GM18498 (cell line): Measurements from ENCODE around the gene STK40.

ENCODE experiments used
- ATAC-seq: cut with Tn5 transposase; IDR thresholded peaks from one replicate; pipeline ENCODE4 v1.9.1; 2021; ENCODE audit warnings: mild to moderate bottlenecking, moderate library complexity; ENCODE audit not compliant: unreplicated experiment

The STK40 gene

GRCh38 chr1:36398370-36398977 lies 12.8 kb upstream of the STK40 start:
- ATAC-seq = no peak

- ATAC-seq = peak; percentile 83
Measured at GRCh38 chr1:36397378-36398230, 11.9 kb upstream of the STK40 start, which contains the start of gene LSM10. LSM10 (minus strand) TSS chr1:36397908; CDS start chr1:36394129, 3,779 bp downstream.

- ATAC-seq = peak; percentile 34
Measured at GRCh38 chr1:36397083-36397377, 11.3 kb upstream of the STK40 start.

GRCh38 chr1:36396359-36396758 lies 10.6 kb upstream of the STK40 start:
- ATAC-seq = no peak

DNA sequence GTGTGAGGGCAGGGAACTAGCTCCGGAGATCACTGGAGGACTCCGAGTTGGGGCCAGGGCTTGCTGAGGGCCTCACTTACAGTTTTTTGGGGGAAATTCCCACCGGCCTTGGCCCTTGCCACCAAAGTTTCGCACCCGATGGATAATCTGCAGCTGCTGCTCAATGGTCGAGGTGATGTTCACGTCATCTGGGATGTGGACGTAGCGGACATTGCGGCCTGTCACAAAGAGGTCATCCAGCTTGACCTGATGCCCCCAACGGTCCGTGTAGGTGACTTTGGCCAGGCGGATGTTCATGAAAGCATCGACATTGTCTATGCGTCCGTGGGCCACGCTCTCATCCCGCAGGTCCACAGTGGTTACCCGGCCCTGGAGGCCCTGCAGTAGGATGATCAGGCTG lies 8.0 kb upstream of the STK40 start:
- no peak for ATAC-seq

GRCh38 chr1:36392836-36393235 lies 7.1 kb upstream of the STK40 start:
- ATAC-seq = no peak

DNA sequence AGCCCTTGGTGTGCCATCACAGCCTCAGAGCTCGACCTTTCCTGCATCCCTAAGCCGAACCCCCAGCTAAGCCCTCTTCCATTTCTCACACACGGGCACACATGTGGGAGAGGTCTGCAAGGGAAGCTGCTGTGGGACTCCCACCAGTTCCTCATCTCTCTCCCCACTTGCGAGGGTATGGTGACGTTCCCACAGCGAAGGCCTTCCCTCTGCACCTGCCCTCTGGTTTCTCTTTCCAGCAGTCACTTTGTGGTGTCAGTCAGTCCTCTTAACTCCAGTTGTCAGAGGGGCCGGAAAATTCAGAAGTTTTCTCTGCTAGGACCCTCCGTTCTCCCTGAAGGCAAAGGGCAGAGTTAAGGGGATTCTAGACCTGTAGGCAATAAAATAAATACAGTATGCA lies 5.5 kb upstream of the STK40 start:
- no peak for ATAC-seq

DNA sequence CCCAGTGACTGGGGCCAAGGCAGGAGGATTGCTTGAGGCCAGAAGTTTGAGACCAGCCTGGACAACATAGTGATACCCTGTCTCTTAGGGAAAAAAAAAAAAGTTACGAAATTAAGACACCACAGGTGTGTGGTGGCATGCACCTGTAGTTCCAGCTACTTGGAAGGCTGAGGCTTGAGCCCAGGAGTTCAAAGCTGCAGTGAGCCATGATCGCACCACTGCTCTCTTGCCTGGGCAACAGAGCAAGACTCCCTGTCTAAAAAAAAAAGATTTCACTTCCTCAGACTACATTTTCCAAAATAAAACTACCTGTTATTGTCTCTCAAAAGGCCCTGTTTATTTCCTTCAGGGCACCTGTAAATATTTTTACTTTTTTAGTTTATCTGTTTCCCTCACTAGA lies 4.7 kb upstream of the STK40 start:
- no peak for ATAC-seq

DNA sequence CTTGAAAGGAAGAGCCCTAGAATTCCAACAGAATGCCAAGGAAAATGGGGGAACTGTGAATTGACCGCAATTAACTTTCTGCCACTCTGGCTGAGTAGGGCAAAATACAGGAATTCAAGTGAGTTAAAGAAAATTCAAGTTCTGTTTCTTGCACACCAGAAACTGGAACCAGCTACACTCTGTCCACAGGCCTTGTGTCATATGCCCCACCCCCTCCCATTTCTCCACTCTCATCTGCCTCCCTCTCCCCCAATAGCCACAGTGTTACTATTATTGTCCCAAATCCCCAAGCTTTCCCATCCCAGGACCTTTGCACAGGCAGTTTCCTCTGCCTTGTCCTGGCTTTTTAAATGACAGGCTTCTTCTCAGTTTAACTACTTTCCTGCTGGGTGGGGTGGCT lies 4.3 kb upstream of the STK40 start:
- ATAC-seq = no peak

DNA sequence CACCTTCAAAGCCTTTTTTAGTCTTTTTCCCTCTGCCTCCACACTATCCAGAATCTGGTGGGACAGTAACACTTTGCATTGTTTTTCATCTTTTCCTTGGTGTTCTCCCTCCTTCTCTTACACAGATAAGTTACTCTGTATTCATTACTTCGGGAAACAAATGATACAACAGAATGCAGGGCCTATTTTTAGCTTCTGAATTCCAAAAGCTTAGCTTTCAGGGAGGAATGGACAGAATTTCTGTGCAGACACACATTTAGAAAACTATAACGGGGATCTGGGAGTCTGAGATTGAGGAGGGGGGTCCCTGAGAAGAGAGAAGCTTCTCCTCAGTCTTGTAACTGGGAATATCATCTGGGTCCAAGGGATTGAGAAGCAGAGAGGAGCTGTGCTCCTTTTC lies 3.5 kb upstream of the STK40 start:
- no peak for ATAC-seq

DNA sequence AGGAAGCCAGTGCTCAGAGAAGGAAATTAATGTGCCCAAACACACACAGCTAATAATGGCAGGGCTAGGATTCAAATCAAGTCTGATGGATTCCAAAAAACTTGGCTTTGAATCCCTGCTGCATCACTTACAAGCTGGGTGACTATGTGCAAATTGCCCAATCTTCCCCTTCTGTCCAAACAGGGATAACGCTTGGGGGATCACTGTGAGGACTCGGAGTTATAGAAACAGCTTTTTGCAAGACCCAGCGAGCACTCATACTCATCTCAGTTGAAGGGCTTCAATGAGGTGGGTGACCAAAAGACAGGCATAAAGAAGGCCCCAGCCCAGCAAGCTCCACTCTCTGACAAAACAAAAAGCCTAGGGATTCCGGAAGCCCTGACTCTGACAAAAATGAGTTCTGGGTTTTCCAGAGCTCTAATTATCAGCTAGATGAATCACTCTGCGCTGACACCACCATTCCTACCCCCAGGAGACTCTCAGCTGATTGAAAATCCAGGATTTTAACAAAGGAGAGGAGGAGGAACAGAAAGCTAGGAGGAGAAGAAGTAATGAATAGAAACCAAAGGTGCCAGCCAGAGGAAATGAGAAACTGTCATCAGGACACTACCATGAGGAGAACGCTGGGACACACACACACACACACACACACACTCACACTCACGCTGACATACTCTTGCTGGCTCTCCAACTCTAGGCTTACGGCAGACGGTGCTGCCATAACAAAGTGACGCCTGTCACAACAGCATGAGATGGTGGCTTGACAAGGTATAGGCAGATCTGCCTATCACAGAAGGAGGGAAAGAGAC lies 1.6 kb upstream of the STK40 start:
- no peak for ATAC-seq

GRCh38 chr1:36386265-36387140 lies 779 bp upstream of the STK40 start:
- peak; percentile 44 for ATAC-seq

GRCh38 chr1:36384542-36385409 lies 948 bp downstream of the STK40 start:
- ATAC-seq = no peak

GRCh38 chr1:36383240-36383639 lies 2.5 kb downstream of the STK40 start:
- ATAC-seq = no peak

- no peak for ATAC-seq
Measured at GRCh38 chr1:36382669-36383068, 3.1 kb downstream of the STK40 start.

DNA sequence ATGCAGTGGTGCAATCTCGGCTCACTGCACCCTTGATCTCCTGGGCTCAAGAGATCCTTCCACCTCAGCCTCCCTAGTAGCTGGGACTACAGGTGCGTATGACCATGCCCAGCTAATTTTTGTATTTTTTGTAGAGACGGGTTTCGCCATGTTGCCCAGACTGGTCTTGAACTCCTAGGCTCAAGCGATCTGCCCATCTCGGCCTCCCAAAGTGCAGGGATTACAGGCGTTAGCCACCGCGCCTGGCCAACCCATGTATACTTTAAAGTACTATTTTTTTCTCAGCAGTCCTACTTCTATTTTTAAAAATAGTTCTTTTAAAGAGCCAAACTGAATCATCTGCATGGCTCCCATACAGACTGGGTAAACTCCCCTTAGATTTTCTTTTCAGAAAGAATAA lies 3.5 kb downstream of the STK40 start:
- no peak for ATAC-seq

DNA sequence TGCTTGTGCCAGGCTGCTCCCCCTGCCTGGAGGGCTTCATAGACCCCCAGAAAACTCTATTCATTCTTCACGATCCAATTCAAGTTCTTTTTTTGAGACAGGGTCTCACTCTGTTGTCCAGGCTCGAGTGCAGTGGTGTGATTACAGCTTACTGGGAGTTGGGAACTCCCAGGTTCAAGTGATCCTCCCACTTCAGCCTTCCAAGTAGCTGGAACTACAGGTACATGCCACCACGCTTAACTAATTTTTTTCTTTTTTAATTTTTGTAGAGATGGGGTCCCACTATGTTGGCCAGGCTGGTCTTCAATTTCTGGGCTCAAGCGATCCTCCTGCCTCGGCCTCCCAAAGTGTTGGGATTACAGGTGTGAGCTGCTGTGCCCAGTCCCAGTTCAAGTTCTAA lies 4.3 kb downstream of the STK40 start:
- no peak for ATAC-seq

- ATAC-seq = no peak
Measured at GRCh38 chr1:36380782-36381181, 4.9 kb downstream of the STK40 start.

GRCh38 chr1:36380143-36380619 lies 5.5 kb downstream of the STK40 start:
- ATAC-seq = no peak
